Activated CD4-positive, alpha-beta T cell treated with anti-CD3 and anti-CD28 coated beads, Interleukin-2, amount 10 ng/mL, durations not matched to agents 7 days and 5 days (primary cell): ENCODE measurements around the gene OAF. TPM values are rescaled to one million over a fixed set of nuclear protein-coding genes. Genes with fewer than 3 reads are reported as not detected.
"Not testable (repeated sequence)": the region's sequence is repeated elsewhere in the genome, so short reads cannot be mapped to it uniquely, and the experiment has no call there.

ENCODE experiments used
- CTCF ChIA-PET: fragments of 350-600 bp; sonication (Branson Sonifier 250); formaldehyde crosslinking; loops from one replicate; lab custom pipeline; 2021; ENCODE audit warnings: antibody characterized with exemption; lab: Charles Lee
- POLR2A ChIA-PET: fragments of 350-600 bp; sonication (Branson Sonifier 250); formaldehyde crosslinking; loops from one replicate; lab custom pipeline; 2021; ENCODE audit warnings: antibody characterized with exemption; lab: Charles Lee
- DNase-seq: peaks from one replicate; pipeline ENCODE4 v3.0.0-alpha.2; 2020
- H3K27ac Mint-ChIP-seq: one replicate; pipeline ENCODE4 v1.8.0; 2021; ENCODE audit warnings: mild to moderate bottlenecking, moderate library complexity, mixed read lengths
- H3K27me3 Mint-ChIP-seq: one replicate; pipeline ENCODE4 v1.8.0; 2021; ENCODE audit warnings: mixed read lengths
- H3K36me3 Mint-ChIP-seq: one replicate; pipeline ENCODE4 v1.8.0; 2021; ENCODE audit warnings: low read depth, mixed read lengths
- H3K4me1 Mint-ChIP-seq: one replicate; pipeline ENCODE4 v1.8.0; 2021; ENCODE audit warnings: mixed read lengths
- H3K4me3 Mint-ChIP-seq: one replicate; pipeline ENCODE4 v1.8.0; 2021; ENCODE audit warnings: mild to moderate bottlenecking, moderate library complexity, mixed read lengths
- H3K9me3 Mint-ChIP-seq: one replicate; pipeline ENCODE4 v1.8.0; 2021; ENCODE audit warnings: mixed read lengths
- total RNA-seq, 2 experiments: library from RNA; stranded (reverse); gene quantifications; one replicate each; pipeline ENCODE4 v1.2.3, GENCODE V29; 2021

The OAF gene
- total RNA-seq, 2 experiments from 2014 or later: 1.7 to 3.4 TPM

- Mint-ChIP-seq H3K27ac (no peak overlapping the region), H3K4me1 (no peaks in the 10 kb centered on the region), H3K36me3 (no peaks in the 10 kb centered on the region), H3K27me3 (peaks cover 65% of the 10 kb centered on the region), H3K9me3 (no peaks in the 10 kb centered on the region), H3K4me3 (no peak overlapping the region)
- DNase-seq: no peak
- ChIA-PET POLR2A (no interaction called here), CTCF (no interaction called here)
These were observed 51.1 kb downstream of the OAF start for GRCh38 chr11:120261931-120262330.

- Mint-ChIP-seq H3K4me1 (no peaks in the 10 kb centered on the region), H3K27ac (no peak overlapping the region), H3K4me3 (no peak overlapping the region), H3K27me3 (peaks cover 40% of the 10 kb centered on the region), H3K36me3 (no peaks in the 10 kb centered on the region), H3K9me3 (no peaks in the 10 kb centered on the region)
- DNase-seq: no peak
- ChIA-PET POLR2A (no interaction called here), CTCF (interaction anchor here (1.2 kb wide), 1 partner anchor 32 kb away, joined by 5 read pairs; no protein-coding TSS in a partner anchor)
These were observed 56.5 kb downstream of the OAF start for GRCh38 chr11:120267319-120267718.

GRCh38 chr11:120268686-120269085 is 57.9 kb downstream of the OAF start:
- Mint-ChIP-seq H3K27me3 (peaks cover 35% of the 10 kb centered on the region), H3K27ac (no peak overlapping the region), H3K9me3 (no peaks in the 10 kb centered on the region), H3K36me3 (no peaks in the 10 kb centered on the region), H3K4me1 (no peaks in the 10 kb centered on the region), H3K4me3 (no peak overlapping the region)
- ChIA-PET POLR2A (no interaction called here), CTCF (interaction anchor here (1.1 to 1.4 kb wide), 2 partner anchors 9 to 20 kb away, joined by 3 read pairs; no protein-coding TSS in a partner anchor)
- DNase-seq: no peak

- Mint-ChIP-seq H3K4me3 (no peak overlapping the region), H3K27me3 (peaks cover 32% of the 10 kb centered on the region), H3K4me1 (no peaks in the 10 kb centered on the region)
These were observed 59.6 kb downstream of the OAF start for GRCh38 chr11:120270386-120270785.

GRCh38 chr11:120271672-120272071 is 60.8 kb downstream of the OAF start:
- peaks cover 20% of the 10 kb centered on the region for H3K27me3 Mint-ChIP-seq
- no peaks in the 10 kb centered on the region for H3K9me3 Mint-ChIP-seq

More at GRCh38 chr11:120270386-120270785, 59.6 kb downstream of the OAF start:
- Mint-ChIP-seq H3K36me3 (no peaks in the 10 kb centered on the region), H3K27ac (no peak overlapping the region), H3K9me3 (no peaks in the 10 kb centered on the region)
- no peak for DNase-seq
- ChIA-PET POLR2A (no interaction called here), CTCF (interaction anchor here (1.1 to 1.4 kb wide), 2 partner anchors 22 to 27 kb away, joined by 4 to 5 read pairs; no protein-coding TSS in a partner anchor)

GRCh38 chr11:120272303-120272702 is 61.5 kb downstream of the OAF start:
- CTCF ChIA-PET: interaction anchor here (1.2 kb wide), 1 partner anchor 30 kb away, joined by 3 read pairs; no protein-coding TSS in a partner anchor
- Mint-ChIP-seq H3K36me3 (no peaks in the 10 kb centered on the region), H3K27ac (no peak overlapping the region), H3K4me3 (no peak overlapping the region), H3K9me3 (no peaks in the 10 kb centered on the region), H3K4me1 (no peaks in the 10 kb centered on the region), H3K27me3 (peaks cover 20% of the 10 kb centered on the region)
- no peak for DNase-seq
- POLR2A ChIA-PET: no interaction called here

More at GRCh38 chr11:120271672-120272071, 60.8 kb downstream of the OAF start:
- ChIA-PET POLR2A (no interaction called here), CTCF (no interaction called here)
- no peak overlapping the region for H3K27ac Mint-ChIP-seq
- H3K4me1 Mint-ChIP-seq: no peaks in the 10 kb centered on the region
- H3K4me3 Mint-ChIP-seq: no peak overlapping the region
- no peak for DNase-seq
- no peaks in the 10 kb centered on the region for H3K36me3 Mint-ChIP-seq

- CTCF ChIA-PET: interaction anchor here (0.7 to 1.2 kb wide), 2 partner anchors 29 to 281 kb away, joined by 3 read pairs; no protein-coding TSS in a partner anchor
- Mint-ChIP-seq H3K36me3 (no peaks in the 10 kb centered on the region), H3K4me3 (no peak overlapping the region), H3K27me3 (peaks cover 26% of the 10 kb centered on the region), H3K27ac (no peak overlapping the region), H3K4me1 (no peaks in the 10 kb centered on the region), H3K9me3 (no peaks in the 10 kb centered on the region)
- POLR2A ChIA-PET: no interaction called here
- no peak for DNase-seq
These were observed 62.6 kb downstream of the OAF start for GRCh38 chr11:120273432-120273831.

- peaks cover 27% of the 10 kb centered on the region for H3K27me3 Mint-ChIP-seq
- CTCF ChIA-PET: interaction anchor here (0.9 kb wide), 1 partner anchor 14 kb away, joined by 3 read pairs; no protein-coding TSS in a partner anchor
- H3K4me1 Mint-ChIP-seq, H3K27ac Mint-ChIP-seq, DNase-seq, H3K9me3 Mint-ChIP-seq, H3K4me3 Mint-ChIP-seq, H3K36me3 Mint-ChIP-seq, POLR2A ChIA-PET: not testable (repeated sequence)
These were observed 63.1 kb downstream of the OAF start for GRCh38 chr11:120273956-120274355.

- Mint-ChIP-seq H3K4me3 (no peak overlapping the region), H3K27ac (no peak overlapping the region), H3K4me1 (no peaks in the 10 kb centered on the region), H3K36me3 (no peaks in the 10 kb centered on the region), H3K27me3 (peaks cover 18% of the 10 kb centered on the region), H3K9me3 (no peaks in the 10 kb centered on the region)
- POLR2A ChIA-PET: no interaction called here
- CTCF ChIA-PET: no interaction called here
- DNase-seq: no peak
These were observed 68.7 kb downstream of the OAF start for GRCh38 chr11:120279502-120279901.

Other genes starting within 250 kb of the OAF start
- not detected for gene TRIM29, start 72.9 kb upstream of the OAF start, total RNA-seq
- not detected for gene POU2F3, start 29.1 kb downstream of the OAF start, total RNA-seq
- gene TLCD5, start 114.3 kb downstream of the OAF start, total RNA-seq: under 1 TPM; 0.19 to 0.42 TPM
- gene ARHGEF12, start 125.4 kb downstream of the OAF start, total RNA-seq: 1 to 10 TPM; 8.1 to 9.2 TPM